IPS-20b (cell line): ENCODE data around the gene HTR3B.
"Not testable (repeated sequence)": the region's sequence is repeated elsewhere in the genome, so short reads cannot be mapped to it uniquely, and the experiment has no call there.

ENCODE experiments used
- H3K27ac ChIP-seq: one replicate; pipeline ENCODE4 v1.5.1; 2013; ENCODE audit warnings: low read length
- H3K27me3 ChIP-seq: 2 replicates; pipeline ENCODE4 v1.6.1; 2013; ENCODE audit warnings: mild to moderate bottlenecking, low read length, inconsistent platforms; ENCODE audit not compliant: insufficient read depth
- H3K36me3 ChIP-seq: 2 replicates; pipeline ENCODE4 v1.6.1; 2013; ENCODE audit warnings: low read depth, mild to moderate bottlenecking, inconsistent platforms, low read length, moderate library complexity; ENCODE audit not compliant: insufficient read depth
- H3K4me1 ChIP-seq: 2 replicates; pipeline ENCODE4 v1.6.1; 2013; ENCODE audit warnings: mild to moderate bottlenecking, control low read depth, inconsistent platforms, low read length, moderate library complexity; ENCODE audit not compliant: insufficient read depth
- H3K4me3 ChIP-seq: 2 replicates; pipeline ENCODE4 v1.5.1; 2013; ENCODE audit warnings: mild to moderate bottlenecking, low read length, inconsistent platforms
- H3K9ac ChIP-seq: 2 replicates; pipeline ENCODE4 v1.6.1; 2013; ENCODE audit warnings: low read depth, mild to moderate bottlenecking, inconsistent platforms, low read length, moderate library complexity
- H3K9me3 ChIP-seq: 2 replicates; pipeline ENCODE4 v1.6.1; 2013; ENCODE audit warnings: mild to moderate bottlenecking, low read depth, low read length, inconsistent platforms; ENCODE audit not compliant: insufficient read depth

HTR3B gene

GRCh38 chr11:113874581-113875233, 29.9 kb upstream of the HTR3B start:
- peaks cover 26% of the 10 kb centered on the region for H3K36me3 ChIP-seq
- H3K4me3 ChIP-seq = peak overlapping the region; percentile 89
- peak overlapping the region; percentile 91 for H3K9ac ChIP-seq
- H3K4me1 ChIP-seq = no peaks in the 10 kb centered on the region; the same call in 1 of the 2 replicates
- H3K27ac ChIP-seq = no peak overlapping the region
- no peaks in the 10 kb centered on the region for H3K9me3 ChIP-seq
- no peaks in the 10 kb centered on the region for H3K27me3 ChIP-seq

GRCh38 chr11:113875234-113876073, 29.1 kb upstream of the HTR3B start, which contains the start of gene USP28:
TSS of gene USP28 (minus strand) at chr11:113875572. CDS start at chr11:113875501, 71 bp downstream.
- Histone ChIP-seq H3K9me3 (no peaks in the 10 kb centered on the region), H3K9ac (peak within 1 kb of the TSS; percentile 91), H3K27ac (peak within 1 kb of the TSS; percentile 100), H3K4me1 (no peaks in the 10 kb centered on the region; the same call in 1 of the 2 replicates), H3K36me3 (peaks cover 25% of the 10 kb centered on the region), H3K4me3 (peak within 1 kb of the TSS; percentile 92), H3K27me3 (no peaks in the 10 kb centered on the region)

DNA sequence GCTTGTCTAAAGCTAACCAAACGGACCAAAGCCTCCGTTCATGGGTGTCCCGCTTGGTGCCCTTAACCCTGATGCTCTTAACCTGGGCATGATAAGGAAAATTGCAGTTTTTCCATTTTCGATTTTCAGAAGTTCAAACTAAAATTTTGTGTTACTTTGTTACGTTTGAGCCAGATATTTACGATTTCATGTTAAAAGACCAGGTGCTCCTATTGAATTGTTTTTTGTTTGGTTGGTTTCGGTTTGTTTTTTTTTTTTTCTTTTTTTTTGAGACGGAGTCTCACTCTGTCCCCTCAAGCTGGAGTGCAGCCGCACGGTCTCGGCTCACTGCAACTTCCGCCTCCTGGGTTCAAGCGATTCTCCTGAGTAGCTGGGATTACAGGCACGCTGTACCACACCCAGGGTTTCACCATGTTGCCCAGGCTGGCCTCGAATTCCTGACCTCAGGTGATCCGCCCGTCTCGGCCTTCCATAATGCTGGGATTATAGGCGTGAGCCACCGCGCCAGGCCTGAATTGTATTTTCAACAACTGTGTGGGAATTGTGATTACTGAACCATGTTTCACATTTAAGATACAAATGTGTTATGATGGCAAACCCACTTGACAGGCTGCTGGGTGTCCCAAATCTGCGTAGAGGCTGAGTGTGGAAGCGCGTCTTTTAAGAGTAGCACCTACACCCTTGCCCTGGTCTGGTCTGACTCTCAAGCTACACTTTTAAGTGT, 28.4 kb upstream of the HTR3B start:
- Histone ChIP-seq H3K9ac (peak overlapping the region; percentile 91), H3K4me3 (peak overlapping the region; percentile 92), H3K9me3 (no peaks in the 10 kb centered on the region), H3K4me1 (no peaks in the 10 kb centered on the region; the same call in 1 of the 2 replicates), H3K36me3 (peaks cover 17% of the 10 kb centered on the region), H3K27me3 (no peaks in the 10 kb centered on the region), H3K27ac (peak overlapping the region; percentile 100)

DNA sequence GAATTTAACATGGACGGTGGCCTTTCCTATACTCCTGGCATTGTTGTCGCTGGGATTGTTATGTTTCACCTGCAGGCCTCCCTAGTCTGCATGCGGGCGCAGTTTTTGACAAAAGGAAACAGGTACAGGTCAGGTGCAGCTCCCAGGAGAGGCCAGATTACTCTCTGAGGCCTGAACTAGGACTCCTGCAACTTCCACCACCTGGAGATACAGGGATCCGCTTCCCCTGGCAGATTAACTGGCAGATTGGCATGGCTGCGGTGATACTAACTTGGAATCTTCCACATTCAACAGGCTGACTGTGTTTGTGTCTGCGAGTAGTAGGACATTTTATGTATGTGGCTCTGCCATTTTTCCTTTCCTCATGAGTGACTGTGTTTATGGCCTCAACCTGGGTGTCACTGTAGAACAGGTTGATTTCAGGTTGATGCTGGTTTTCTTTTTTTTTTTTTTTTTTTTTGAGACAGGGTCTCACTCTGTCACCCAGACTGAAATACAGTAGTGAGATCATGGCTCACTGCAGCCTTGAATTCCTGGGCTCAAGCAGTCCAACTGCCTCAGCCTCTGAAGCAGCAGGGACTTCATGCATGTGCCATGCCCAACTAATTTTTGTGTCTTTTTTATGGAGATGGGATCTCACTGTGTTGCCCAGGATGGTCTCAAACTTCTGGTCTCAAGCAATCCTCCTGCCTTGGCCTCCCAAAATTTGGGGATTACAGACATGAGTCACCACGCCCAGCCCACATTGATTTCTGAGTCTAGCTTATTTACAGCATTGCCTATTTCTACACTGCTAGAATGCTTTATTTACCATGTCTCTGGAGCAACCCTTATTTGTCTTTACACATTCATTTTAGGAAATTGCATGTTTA, 27.6 kb upstream of the HTR3B start:
- H3K36me3 ChIP-seq = peaks cover 9% of the 10 kb centered on the region
- no peak overlapping the region; the same call in 1 of the 2 replicates for H3K9ac ChIP-seq
- H3K9me3 ChIP-seq = no peaks in the 10 kb centered on the region
- H3K27ac ChIP-seq = no peak overlapping the region
- H3K27me3 ChIP-seq = no peaks in the 10 kb centered on the region
- no peaks in the 10 kb centered on the region; the same call in 1 of the 2 replicates for H3K4me1 ChIP-seq
- no peak overlapping the region for H3K4me3 ChIP-seq

- H3K4me1 ChIP-seq = no peaks in the 10 kb centered on the region; the same call in 1 of the 2 replicates
- H3K9ac ChIP-seq = no peak overlapping the region
- no peaks in the 10 kb centered on the region for H3K9me3 ChIP-seq
- H3K27me3 ChIP-seq = no peaks in the 10 kb centered on the region
- H3K27ac ChIP-seq = no peak overlapping the region
- H3K4me3 ChIP-seq = no peak overlapping the region
- peaks cover 5% of the 10 kb centered on the region for H3K36me3 ChIP-seq
These were observed 26.9 kb upstream of the HTR3B start for GRCh38 chr11:113877670-113878055.

DNA sequence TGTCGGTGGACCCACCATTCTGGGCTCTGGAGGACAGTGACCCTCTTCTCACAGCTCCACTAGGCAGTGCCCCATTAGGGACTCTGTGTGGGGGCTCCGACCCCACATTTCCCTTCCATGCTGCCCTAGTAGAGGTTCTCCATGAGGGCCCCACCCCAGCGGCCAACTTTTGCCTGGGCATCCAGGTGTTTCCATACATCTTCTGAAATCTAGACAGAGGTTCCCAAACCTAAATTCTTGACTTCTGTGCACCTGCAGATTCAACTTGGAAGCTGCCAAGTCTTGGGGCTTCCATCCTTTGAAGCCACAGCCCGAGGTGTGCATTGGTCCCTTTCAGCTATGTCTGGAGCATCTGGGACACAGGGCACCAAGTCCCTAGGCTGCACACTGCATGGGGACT, 25.1 kb upstream of the HTR3B start:
- H3K27ac ChIP-seq, H3K36me3 ChIP-seq, H3K9ac ChIP-seq, H3K4me3 ChIP-seq, H3K27me3 ChIP-seq, H3K9me3 ChIP-seq, H3K4me1 ChIP-seq: not testable (repeated sequence)

DNA sequence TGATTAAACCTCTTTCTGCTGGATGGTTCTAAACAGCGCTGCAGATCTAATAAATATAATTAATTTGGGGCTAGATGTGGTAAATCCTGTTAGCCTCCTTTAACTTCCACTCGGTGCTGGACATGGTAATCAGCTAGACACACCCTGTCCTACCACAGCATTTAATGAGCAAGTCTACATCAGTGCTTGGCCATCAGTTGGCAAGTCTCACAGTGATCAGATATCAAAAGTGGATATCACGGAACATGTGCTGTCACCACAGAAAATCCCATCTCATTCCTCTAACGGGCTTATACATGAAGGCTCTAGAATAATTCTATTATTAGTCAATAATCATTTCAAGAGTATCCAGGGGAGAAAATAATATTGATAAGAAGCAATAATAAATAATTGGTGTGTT, 23.6 kb upstream of the HTR3B start:
- Histone ChIP-seq H3K9ac (no peak overlapping the region), H3K27me3 (no peaks in the 10 kb centered on the region), H3K9me3 (no peaks in the 10 kb centered on the region), H3K36me3 (no peaks in the 10 kb centered on the region), H3K4me3 (no peak overlapping the region), H3K27ac (no peak overlapping the region), H3K4me1 (peaks cover 5% of the 10 kb centered on the region)

DNA sequence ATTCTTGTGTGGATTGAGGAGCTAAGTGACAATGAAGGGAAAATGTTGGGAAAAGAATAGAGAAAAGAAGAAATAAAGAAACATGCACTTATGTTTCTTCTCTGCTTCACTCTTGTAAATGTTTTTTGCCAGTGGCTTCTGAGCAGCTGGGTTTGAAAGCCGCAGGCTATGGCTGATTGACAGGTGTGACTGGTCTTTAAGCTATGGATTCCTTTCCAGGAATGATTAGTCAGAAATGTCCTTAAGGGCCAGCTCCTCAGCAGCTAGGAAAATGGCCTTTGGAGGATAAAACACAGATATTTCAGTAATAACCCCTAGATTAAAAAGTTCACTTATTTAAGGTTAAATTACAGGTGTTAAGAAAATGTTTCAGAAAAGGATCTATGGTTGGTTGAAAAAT, 22.7 kb upstream of the HTR3B start:
- Histone ChIP-seq H3K9me3 (no peaks in the 10 kb centered on the region), H3K4me1 (peaks cover 5% of the 10 kb centered on the region), H3K27ac (no peak overlapping the region), H3K27me3 (no peaks in the 10 kb centered on the region), H3K9ac (no peak overlapping the region), H3K4me3 (no peak overlapping the region), H3K36me3 (no peaks in the 10 kb centered on the region)

- Histone ChIP-seq H3K27me3 (no peaks in the 10 kb centered on the region), H3K4me1 (peaks cover 5% of the 10 kb centered on the region), H3K36me3 (no peaks in the 10 kb centered on the region), H3K9ac (peak overlapping the region; percentile 63; the same call in 1 of the 2 replicates), H3K4me3 (no peak overlapping the region), H3K9me3 (no peaks in the 10 kb centered on the region), H3K27ac (peak overlapping the region; percentile 49)
These were observed 20.2 kb upstream of the HTR3B start for GRCh38 chr11:113884361-113884836.

GRCh38 chr11:113885897-113886296, 18.7 kb upstream of the HTR3B start:
- Histone ChIP-seq H3K36me3 (no peaks in the 10 kb centered on the region), H3K9ac (no peak overlapping the region), H3K27ac (no peak overlapping the region), H3K4me1 (peaks cover 5% of the 10 kb centered on the region), H3K27me3 (no peaks in the 10 kb centered on the region), H3K9me3 (no peaks in the 10 kb centered on the region), H3K4me3 (no peak overlapping the region)

DNA sequence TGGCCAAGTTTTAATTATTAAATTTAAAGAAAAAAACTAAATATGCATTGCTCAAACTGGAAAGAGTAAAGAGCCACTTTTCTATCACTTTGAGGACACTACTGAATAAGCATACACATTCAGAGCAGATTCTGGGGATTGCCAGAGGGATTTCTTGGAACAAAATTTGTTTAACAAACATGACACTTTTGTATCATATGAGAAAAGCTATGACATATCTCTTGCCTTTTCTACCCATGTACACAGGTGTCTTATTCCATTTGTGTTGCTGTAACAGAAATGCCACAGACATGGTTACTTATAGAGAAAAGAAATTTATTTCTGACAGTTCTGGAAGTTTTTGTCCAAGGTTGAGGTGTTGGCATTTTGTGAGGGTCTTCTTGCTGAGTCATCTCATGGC, 15.7 kb upstream of the HTR3B start:
- Histone ChIP-seq H3K27ac (no peak overlapping the region), H3K36me3 (no peaks in the 10 kb centered on the region), H3K9me3 (no peaks in the 10 kb centered on the region), H3K9ac (no peak overlapping the region), H3K4me3 (no peak overlapping the region), H3K4me1 (peaks cover 5% of the 10 kb centered on the region), H3K27me3 (no peaks in the 10 kb centered on the region)
